Endothelial cell of umbilical vein (primary cell): Measurements from ENCODE around the gene DLEC1.
"Not testable (repeated sequence)": the region's sequence is repeated elsewhere in the genome, so short reads cannot be mapped to it uniquely, and the experiment has no call there.

Experiments used
- CTCF ChIP-seq, 2 donors: IDR thresholded peaks; 1 replicate in 1 of 2; 2 replicates in 1 of 2; pipeline ENCODE4 v1.5.1; 2011; ENCODE audit warnings: low read length in 2 of 2, mild to moderate bottlenecking in 2 of 2, moderate library complexity in 2 of 2, control low read depth in 1 of 2, inconsistent platforms in 1 of 2, low read depth in 1 of 2; ENCODE audit not compliant: insufficient read depth in 1 of 2; ENCODE audit errors: extremely low read depth in 1 of 2
- EZH2 ChIP-seq: IDR thresholded peaks from 2 replicates; pipeline ENCODE4 v1.6.1; 2012; ENCODE audit warnings: borderline replicate concordance, low read depth, mild to moderate bottlenecking, moderate library complexity, low read length, inconsistent platforms; ENCODE audit not compliant: severe bottlenecking
- FOS ChIP-seq: IDR thresholded peaks from 2 replicates; pipeline ENCODE4 v1.6.1; 2011; ENCODE audit warnings: mild to moderate bottlenecking, low read length, moderate library complexity, borderline replicate concordance; ENCODE audit not compliant: insufficient read depth
- GATA2 ChIP-seq: IDR thresholded peaks from 2 replicates; pipeline ENCODE4 v1.7.0; 2011; ENCODE audit warnings: low read depth, mild to moderate bottlenecking, moderate library complexity, mixed read lengths, low read length; ENCODE audit not compliant: insufficient read length, insufficient read depth
- JUN ChIP-seq: IDR thresholded peaks from 2 replicates; pipeline ENCODE4 v1.6.1; 2011; ENCODE audit warnings: borderline replicate concordance, low read depth; ENCODE audit not compliant: insufficient read length, insufficient read depth
- MAX ChIP-seq: IDR thresholded peaks from 2 replicates; pipeline ENCODE4 v1.6.1; 2011; ENCODE audit not compliant: insufficient read depth, insufficient read length
- MYC ChIP-seq: IDR thresholded peaks from one replicate; pipeline ENCODE4 v1.6.1; 2011; ENCODE audit warnings: mild to moderate bottlenecking, low read depth, low read length
- POLR2A ChIP-seq: IDR thresholded peaks from 2 replicates; pipeline ENCODE4 v1.6.1; 2012; ENCODE audit warnings: low read depth, mild to moderate bottlenecking, control low read depth, low read length
- POLR2AphosphoS5 ChIP-seq: IDR thresholded peaks from 2 replicates; pipeline ENCODE4 v1.6.1; 2012; ENCODE audit warnings: low read depth, mild to moderate bottlenecking, control low read depth, low read length, moderate library complexity; ENCODE audit not compliant: insufficient read depth

- TF ChIP-seq POLR2A; CTCF (IDR thresholded peaks at IDR 0.05; ENCODE audit: extremely low read depth in 1 of 2, insufficient read depth in 1 of 2, low read depth in 1 of 2, low read length in 2 of 2); MAX; GATA2; MYC; POLR2AphosphoS5; EZH2; JUN; FOS: not testable (repeated sequence)
Observed at GRCh38 chr3:38053813-38054498, 14.9 kb downstream of the DLEC1 start.
